ENCODE results near the gene KEAP1. TPM values are rescaled to one million over a fixed set of nuclear protein-coding genes. Genes with fewer than 3 reads are reported as not detected.
A peak's percentile ranks its signal among the peaks of the same experiment; 100 is the strongest.
"Not testable (repeated sequence)": the region's sequence is repeated elsewhere in the genome, so short reads cannot be mapped to it uniquely, and the experiment has no call there.

Gene KEAP1
- total RNA-seq, 1 donor from 2014 or later: 67.5 TPM

DNA sequence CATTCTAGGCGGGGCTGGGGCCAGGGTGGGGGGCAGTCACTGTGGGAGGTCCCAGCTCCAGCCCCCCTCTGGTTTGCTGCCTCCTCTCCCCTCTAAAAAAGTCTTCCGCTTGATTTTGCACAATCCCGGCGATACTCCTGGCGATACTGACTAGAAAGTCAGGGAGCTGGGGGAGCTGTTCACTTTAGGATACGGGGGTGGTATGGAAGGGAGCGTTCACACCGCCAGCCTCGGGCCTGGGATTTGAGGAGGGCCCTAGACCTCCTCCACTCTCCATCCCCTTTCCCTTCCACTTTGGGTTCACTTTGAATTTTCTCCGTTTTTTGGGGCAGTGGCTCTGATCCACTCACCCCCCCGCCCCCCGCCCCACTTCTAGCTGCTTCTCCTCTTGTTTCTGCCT is 35.0 kb downstream of the KEAP1 start:
- no peaks in the 10 kb centered on the region for H3K4me1 ChIP-seq
- H3K36me3 ChIP-seq: peaks cover 36% of the 10 kb centered on the region
- intact Hi-C loops (cut with DNase I): no loop called here
- no peaks in the 10 kb centered on the region for H3K27me3 ChIP-seq (ENCODE audit: low read depth)
- TF ChIP-seq, protein P1, sequence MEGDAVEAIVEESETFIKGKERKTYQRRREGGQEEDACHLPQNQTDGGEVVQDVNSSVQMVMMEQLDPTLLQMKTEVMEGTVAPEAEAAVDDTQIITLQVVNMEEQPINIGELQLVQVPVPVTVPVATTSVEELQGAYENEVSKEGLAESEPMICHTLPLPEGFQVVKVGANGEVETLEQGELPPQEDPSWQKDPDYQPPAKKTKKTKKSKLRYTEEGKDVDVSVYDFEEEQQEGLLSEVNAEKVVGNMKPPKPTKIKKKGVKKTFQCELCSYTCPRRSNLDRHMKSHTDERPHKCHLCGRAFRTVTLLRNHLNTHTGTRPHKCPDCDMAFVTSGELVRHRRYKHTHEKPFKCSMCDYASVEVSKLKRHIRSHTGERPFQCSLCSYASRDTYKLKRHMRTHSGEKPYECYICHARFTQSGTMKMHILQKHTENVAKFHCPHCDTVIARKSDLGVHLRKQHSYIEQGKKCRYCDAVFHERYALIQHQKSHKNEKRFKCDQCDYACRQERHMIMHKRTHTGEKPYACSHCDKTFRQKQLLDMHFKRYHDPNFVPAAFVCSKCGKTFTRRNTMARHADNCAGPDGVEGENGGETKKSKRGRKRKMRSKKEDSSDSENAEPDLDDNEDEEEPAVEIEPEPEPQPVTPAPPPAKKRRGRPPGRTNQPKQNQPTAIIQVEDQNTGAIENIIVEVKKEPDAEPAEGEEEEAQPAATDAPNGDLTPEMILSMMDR (IDR thresholded peaks at IDR 0.05): no peak
- H3K9me3 ChIP-seq: no peaks in the 10 kb centered on the region
- ATAC-seq (no peak), DNase-seq (no peak)
- no peak overlapping the region for H3K4me3 ChIP-seq
- no peak overlapping the region for H3K27ac ChIP-seq

DNA sequence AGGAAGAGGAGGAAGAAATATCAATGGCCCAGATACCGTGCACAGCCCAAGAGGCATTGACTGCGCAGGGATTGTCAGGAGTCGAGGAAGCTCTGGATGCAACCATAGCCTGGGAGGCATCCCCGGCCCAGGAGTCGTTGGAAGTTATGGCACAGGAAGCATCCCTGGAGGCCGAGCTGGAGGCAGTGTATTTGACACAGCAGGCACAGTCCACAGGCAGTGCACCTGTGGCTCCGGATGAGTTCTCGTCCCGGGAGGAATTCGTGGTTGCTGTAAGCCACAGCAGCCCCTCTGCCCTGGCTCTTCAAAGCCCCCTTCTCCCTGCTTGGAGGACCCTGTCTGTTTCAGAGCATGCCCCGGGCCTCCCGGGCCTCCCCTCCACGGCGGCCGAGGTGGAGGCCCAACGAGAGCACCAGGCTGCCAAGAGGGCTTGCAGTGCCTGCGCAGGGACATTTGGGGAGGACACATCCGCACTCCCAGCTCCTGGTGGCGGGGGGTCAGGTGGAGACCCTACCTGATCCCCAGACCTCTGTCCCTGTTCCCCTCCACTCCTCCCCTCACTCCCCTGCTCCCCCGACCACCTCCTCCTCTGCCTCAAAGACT is 36.0 kb downstream of the KEAP1 start:
- TF ChIP-seq, protein P1 (IDR thresholded peaks at IDR 0.05): no peak
- Histone ChIP-seq H3K27me3 (ENCODE audit: low read depth) (no peaks in the 10 kb centered on the region), H3K27ac (no peak overlapping the region), H3K4me3 (no peak overlapping the region), H3K4me1 (no peaks in the 10 kb centered on the region), H3K9me3 (no peaks in the 10 kb centered on the region), H3K36me3 (peaks cover 40% of the 10 kb centered on the region)
- no peak for DNase-seq
- intact Hi-C loops (cut with DNase I): no loop called here
- ATAC-seq: no peak

DNA sequence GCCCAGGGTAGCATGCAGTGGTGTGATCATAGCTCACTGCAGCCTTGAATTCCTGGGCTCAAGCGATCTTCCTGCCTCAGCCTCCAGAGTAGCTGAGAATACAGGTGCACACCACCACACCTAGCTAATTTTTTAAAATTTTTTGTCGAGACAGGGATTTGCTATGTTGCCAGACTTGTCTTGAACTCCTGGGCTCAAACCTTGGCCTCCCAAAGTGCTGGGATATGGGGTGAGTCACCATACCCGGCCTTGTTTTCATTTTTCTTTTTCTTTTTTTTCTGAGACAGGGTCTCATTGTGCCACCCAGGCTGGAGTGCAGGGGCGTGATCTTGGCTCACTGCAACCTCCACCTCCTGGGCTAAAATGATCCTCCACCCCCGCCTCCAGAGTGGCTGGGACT is 38.7 kb downstream of the KEAP1 start:
- no peaks in the 10 kb centered on the region for H3K27me3 ChIP-seq (ENCODE audit: low read depth)
- DNase-seq (no peak), ATAC-seq (no peak)
- no peaks in the 10 kb centered on the region for H3K9me3 ChIP-seq
- H3K27ac ChIP-seq: no peak overlapping the region
- TF ChIP-seq, protein P1 (IDR thresholded peaks at IDR 0.05): no peak
- peaks cover 3% of the 10 kb centered on the region for H3K4me1 ChIP-seq
- H3K4me3 ChIP-seq: no peak overlapping the region
- H3K36me3 ChIP-seq: peaks cover 44% of the 10 kb centered on the region
- intact Hi-C loops (cut with DNase I): no loop called here

DNA sequence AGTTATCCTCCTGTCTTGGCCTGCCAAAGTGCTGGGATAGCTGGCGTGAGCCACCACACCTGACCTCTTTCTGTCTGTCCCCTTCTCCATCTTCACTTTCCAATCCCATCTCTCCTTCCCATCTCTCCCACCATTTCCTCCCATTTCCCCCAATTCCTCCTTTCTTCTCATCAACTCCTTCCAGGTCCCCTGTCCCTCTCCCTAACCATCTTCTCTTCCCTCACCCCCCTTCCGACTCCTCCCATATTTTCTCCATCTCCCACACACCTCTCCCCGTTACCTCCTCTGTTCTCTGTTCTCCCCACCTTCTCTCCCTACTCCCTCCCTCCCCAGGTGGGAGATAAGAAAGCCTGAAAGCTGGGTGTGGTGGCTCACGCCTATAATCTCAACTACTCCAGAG is 40.6 kb downstream of the KEAP1 start:
- no peak for DNase-seq
- H3K36me3 ChIP-seq: peaks cover 57% of the 10 kb centered on the region
- intact Hi-C loops (cut with DNase I): no loop called here

DNA sequence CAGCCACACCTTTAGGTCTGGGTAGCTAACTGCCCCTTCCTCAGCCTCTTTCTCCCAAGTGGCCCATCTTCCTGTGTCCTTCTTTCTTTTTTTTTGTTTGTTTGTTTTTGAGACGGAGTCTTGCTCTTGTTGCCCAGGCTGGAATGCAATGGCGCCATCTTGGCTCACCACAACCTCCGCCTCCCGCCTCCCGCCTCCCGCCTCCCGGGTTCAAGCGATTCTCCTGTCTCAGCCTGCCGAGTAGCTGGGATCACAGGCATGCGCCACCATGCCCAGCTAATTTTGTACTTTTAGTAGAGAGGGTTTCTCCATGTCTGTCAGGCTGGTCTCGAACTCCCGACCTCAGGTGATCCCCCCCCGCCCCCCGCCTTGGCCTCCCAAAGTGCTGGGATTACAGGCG is 41.1 kb downstream of the KEAP1 start:
- DNase-seq; H3K4me1 ChIP-seq; H3K27me3 ChIP-seq (ENCODE audit: low read depth); H3K9me3 ChIP-seq; intact Hi-C loops (cut with DNase I); H3K4me3 ChIP-seq; ATAC-seq; H3K27ac ChIP-seq: not testable (repeated sequence)
- H3K36me3 ChIP-seq: peaks cover 55% of the 10 kb centered on the region

More for the DNA sequence above, 40.6 kb downstream of the KEAP1 start:
- no peak for ATAC-seq
- peaks cover 3% of the 10 kb centered on the region for H3K4me1 ChIP-seq
- no peak overlapping the region for H3K27ac ChIP-seq
- H3K27me3 ChIP-seq (ENCODE audit: low read depth): no peaks in the 10 kb centered on the region
- no peak overlapping the region for H3K4me3 ChIP-seq
- no peaks in the 10 kb centered on the region for H3K9me3 ChIP-seq
- TF ChIP-seq, protein P1 (IDR thresholded peaks at IDR 0.05): no peak

DNA sequence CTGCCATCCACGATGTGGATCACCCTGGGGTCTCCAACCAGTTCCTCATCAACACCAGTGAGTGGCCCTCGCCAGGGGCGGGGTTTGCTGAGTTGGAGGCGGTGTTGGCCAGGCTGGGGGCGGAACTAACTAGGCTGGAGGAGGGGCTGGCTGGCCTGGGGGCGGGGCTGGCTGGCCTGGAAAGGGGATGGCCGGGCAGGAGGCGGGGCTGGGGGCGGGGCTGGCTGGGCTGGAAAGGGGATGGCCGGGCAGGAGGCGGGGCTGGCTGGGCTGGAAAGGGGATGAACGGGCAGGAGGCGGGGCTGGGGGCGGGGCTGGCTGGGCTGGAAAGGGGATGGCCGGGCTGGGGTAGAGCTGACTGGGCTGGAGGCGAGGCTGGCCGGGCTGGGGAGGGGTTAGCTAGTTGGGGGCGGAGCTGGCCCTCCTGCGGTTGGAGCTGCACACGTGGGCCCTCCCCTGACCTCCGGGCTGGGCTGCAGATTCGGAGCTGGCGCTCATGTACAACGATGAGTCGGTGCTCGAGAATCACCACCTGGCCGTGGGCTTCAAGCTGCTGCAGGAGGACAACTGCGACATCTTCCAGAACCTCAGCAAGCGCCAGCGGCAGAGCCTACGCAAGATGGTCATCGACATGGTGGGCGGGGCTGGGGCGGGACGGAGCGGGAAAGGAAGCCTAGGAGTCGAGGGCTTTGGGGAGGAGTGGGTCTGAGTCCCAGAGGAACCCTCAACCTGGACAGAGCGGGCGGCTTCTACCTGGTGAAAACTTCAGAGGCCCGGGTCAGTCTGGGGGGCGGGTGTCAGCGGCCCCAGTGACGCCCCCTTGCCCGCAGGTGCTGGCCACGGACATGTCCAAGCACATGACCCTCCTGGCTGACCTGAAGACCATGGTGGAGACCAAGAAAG is 41.9 kb downstream of the KEAP1 start:
- Histone ChIP-seq H3K4me1 (peaks cover 3% of the 10 kb centered on the region), H3K36me3 (peaks cover 56% of the 10 kb centered on the region), H3K27me3 (ENCODE audit: low read depth) (no peaks in the 10 kb centered on the region), H3K4me3 (peak overlapping the region; percentile 30), H3K27ac (no peak overlapping the region), H3K9me3 (no peaks in the 10 kb centered on the region)
- intact Hi-C loops (cut with DNase I): no loop called here
- DNase-seq: peak; percentile 93
- peak; percentile 96 for ATAC-seq
- TF ChIP-seq, protein P1 (IDR thresholded peaks at IDR 0.05): no peak
